AG09309 (cell line): ENCODE data around the gene RPP30.

ENCODE experiments used
- DNase-seq: peaks from one replicate; pipeline ENCODE4 v3.0.0-alpha.2; 2010; ENCODE audit warnings: low read depth
- H3K4me3 ChIP-seq: 2 replicates; pipeline ENCODE4 v1.5.1; 2011; ENCODE audit warnings: mild to moderate bottlenecking, low read depth, low read length, moderate library complexity; ENCODE audit not compliant: control insufficient read depth
- TF ChIP-seq, protein P1 (sequence below): IDR thresholded peaks from 2 replicates; pipeline ENCODE4 v1.5.1; 2011; ENCODE audit warnings: mild to moderate bottlenecking, low read depth, low read length, inconsistent platforms; ENCODE audit not compliant: insufficient read depth, control insufficient read depth; ENCODE audit errors: missing control alignments

RPP30 gene

DNA sequence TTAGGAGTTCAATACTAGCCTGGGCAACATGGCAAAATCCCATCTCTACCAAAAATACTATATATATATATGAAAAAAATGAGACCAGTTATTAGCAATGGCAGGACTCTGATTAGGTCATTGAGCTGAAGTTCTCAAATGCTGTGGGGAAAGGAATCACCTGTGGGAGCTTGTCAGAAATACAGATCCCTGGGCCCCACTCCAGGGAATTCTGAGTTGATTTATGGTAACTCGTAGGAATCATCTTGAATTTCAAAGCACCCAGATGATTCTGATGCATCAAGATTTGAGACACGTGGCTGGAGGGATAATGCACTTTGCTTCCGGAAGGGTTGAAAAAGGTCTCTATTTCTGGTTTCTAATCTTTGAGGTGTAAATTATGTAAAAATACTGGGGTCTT is 50.1 kb downstream of the RPP30 start:
- TF ChIP-seq, protein P1, sequence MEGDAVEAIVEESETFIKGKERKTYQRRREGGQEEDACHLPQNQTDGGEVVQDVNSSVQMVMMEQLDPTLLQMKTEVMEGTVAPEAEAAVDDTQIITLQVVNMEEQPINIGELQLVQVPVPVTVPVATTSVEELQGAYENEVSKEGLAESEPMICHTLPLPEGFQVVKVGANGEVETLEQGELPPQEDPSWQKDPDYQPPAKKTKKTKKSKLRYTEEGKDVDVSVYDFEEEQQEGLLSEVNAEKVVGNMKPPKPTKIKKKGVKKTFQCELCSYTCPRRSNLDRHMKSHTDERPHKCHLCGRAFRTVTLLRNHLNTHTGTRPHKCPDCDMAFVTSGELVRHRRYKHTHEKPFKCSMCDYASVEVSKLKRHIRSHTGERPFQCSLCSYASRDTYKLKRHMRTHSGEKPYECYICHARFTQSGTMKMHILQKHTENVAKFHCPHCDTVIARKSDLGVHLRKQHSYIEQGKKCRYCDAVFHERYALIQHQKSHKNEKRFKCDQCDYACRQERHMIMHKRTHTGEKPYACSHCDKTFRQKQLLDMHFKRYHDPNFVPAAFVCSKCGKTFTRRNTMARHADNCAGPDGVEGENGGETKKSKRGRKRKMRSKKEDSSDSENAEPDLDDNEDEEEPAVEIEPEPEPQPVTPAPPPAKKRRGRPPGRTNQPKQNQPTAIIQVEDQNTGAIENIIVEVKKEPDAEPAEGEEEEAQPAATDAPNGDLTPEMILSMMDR, result no peak
- no peak overlapping the region for H3K4me3 ChIP-seq
- DNase-seq, result no peak

DNA sequence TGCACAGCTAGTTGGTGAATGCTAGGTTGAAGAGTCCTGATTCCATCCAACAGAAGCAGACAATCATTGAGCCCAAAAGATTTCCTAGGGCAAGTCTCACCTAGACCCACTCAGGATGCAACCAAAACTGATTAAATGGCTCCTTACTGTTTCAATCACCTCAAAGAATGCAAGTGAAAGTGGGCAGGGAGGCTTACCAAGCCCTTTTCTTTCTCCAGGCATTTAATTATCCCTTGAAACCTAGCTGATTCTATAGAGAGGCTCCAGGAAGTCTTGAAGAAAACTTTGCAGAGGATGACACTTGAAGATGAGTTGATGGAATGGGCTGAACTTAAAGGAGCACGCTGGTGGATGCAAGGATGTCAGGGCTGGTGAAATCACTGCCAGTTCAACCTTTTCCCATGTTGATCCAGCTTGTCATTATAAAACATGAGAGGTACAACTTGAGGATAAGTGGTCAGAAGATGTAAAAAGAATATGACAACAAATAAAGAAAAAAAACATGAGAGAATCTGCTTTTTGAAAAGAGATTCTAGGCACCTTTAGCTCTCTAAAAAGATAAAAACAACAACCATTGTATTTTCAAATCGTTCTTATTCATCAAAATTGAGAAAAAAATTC is 51.4 kb downstream of the RPP30 start:
- TF ChIP-seq, protein P1, result no peak
- no peak overlapping the region for H3K4me3 ChIP-seq
- DNase-seq, result no peak

DNA sequence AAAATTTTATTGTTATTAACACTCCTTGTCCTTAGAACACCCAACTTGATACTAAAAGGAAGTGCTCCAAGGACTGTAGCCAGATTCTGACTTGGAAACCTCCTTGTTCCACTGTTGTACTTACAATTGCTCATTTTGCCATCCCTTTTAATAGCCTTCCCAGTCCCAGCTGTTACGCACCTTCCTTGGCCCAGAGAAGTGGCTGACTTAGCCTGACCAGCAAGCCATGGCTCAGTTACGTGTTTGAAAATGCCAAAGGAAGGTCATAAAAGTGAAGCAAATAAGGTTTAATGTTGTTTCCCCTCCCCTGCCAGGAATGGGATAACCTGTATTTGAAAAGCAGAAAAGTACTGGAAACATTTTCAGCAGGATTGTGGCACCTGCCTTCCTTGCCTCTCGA is 52.8 kb downstream of the RPP30 start:
- no peak for DNase-seq
- no peak overlapping the region for H3K4me3 ChIP-seq
- TF ChIP-seq, protein P1, result no peak

DNA sequence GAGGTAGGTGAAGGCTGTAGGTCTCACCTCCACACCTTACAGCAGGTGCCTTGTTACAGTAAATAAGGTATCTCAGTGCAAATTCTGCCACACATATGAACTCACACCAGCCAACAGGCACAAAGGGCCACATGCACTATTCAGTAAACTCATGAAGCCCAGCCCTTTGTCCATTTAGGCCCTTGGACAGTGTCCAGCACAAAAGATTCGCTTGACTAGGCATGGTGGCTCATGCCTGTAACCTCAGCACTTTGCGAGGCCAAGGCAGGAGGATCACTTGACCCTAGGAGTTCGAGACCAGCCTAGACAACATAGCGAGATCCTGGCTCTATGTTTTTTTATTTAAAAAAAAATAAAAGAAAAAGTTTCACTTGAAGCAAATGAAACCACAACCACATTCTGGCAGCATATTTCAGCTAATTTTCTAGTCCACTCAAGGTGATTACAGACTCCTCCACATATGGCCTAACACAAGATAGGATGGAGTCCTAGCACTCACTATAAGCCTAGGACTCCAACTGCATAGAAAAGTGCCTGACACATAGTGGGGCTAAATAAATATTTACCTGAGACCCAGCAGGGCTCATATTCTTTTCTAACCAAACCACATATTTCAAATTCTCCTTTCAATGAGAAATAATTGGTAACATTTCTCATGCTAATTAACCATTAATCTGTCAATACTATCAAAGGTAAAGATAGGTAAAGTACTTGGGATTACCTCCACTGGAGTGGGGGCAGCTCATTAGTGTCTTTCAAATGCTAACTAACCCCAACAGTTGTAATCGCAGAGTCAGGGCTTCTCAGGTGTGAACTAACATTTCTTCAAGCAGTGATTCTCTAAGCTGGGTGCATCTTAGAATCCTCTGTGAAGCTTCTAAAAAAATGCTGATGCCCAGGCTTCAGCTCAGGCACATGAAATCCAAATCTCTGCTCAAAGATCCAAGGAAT is 53.6 kb downstream of the RPP30 start:
- DNase-seq, result no peak
- TF ChIP-seq, protein P1, result no peak
- H3K4me3 ChIP-seq, result no peak overlapping the region

DNA sequence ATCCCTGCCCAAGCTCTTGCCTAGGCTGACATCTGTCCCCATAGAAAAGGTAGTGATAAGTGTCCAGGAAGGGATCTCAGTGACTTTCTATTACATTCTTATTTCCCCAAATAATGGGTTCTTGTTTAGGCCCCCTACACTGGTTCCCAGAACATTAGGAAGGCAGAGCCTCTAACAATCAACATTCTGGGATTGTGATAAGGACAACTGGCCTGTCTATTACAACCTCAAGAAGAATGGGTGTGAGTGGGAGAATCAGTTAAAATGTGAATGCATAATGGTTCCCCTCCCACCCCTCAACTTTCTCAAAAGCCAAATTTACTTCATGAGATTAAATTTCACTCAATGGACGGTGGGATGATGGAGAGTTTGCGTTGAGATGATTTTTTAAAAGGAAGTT is 55.5 kb downstream of the RPP30 start:
- no peak overlapping the region for H3K4me3 ChIP-seq
- no peak for DNase-seq
- TF ChIP-seq, protein P1, result no peak

DNA sequence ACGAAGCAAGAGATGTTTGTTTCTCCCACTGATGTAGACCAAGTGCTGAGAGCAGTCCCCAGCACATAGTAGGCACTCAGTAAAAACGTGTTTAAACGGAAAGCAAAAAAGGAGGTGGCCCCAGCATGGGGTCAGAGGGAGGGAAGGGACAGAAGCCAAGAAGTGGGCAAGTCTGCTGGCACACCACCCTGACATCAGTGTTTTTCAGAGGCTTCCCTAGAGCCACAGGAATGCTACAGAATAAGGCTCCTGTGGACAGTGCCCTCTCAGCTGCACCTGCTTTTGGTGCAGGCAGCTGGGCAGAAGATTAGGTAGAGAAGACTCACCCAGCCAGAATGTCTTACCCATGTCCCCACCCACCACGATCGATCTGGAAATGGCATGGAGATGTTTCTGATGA is 57.4 kb downstream of the RPP30 start:
- no peak for DNase-seq
- H3K4me3 ChIP-seq, result no peak overlapping the region
- TF ChIP-seq, protein P1, result no peak
